GM12801 (cell line): ENCODE results near the gene LHPP.

Experiments
- TF ChIP-seq, protein P1 (sequence below): IDR thresholded peaks from one replicate; pipeline ENCODE4 v1.5.1; 2011; ENCODE audit warnings: control low read depth; ENCODE audit not compliant: insufficient read length; ENCODE audit errors: extremely low read depth

LHPP gene

DNA sequence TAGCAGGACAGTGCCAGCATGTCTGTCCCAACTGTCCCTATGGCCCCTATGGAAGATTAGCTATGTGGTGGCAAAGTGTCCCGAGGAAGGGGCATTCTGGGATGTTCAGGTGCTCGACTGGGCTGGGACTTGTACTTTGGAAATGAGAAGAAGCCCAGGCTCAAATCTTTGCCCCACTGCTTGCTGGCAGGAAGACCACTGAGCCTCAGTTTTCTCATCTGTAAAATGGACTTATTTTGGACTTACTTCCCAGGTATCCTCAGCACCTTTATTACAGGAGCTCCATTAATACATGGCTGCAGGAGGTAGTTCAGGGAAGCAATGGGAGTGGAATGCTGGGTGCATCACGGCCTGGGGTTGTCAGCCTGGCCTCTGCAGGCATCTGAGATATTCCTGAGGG lies 71.2 kb downstream of the LHPP start:
- TF ChIP-seq, protein P1, sequence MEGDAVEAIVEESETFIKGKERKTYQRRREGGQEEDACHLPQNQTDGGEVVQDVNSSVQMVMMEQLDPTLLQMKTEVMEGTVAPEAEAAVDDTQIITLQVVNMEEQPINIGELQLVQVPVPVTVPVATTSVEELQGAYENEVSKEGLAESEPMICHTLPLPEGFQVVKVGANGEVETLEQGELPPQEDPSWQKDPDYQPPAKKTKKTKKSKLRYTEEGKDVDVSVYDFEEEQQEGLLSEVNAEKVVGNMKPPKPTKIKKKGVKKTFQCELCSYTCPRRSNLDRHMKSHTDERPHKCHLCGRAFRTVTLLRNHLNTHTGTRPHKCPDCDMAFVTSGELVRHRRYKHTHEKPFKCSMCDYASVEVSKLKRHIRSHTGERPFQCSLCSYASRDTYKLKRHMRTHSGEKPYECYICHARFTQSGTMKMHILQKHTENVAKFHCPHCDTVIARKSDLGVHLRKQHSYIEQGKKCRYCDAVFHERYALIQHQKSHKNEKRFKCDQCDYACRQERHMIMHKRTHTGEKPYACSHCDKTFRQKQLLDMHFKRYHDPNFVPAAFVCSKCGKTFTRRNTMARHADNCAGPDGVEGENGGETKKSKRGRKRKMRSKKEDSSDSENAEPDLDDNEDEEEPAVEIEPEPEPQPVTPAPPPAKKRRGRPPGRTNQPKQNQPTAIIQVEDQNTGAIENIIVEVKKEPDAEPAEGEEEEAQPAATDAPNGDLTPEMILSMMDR: no peak

DNA sequence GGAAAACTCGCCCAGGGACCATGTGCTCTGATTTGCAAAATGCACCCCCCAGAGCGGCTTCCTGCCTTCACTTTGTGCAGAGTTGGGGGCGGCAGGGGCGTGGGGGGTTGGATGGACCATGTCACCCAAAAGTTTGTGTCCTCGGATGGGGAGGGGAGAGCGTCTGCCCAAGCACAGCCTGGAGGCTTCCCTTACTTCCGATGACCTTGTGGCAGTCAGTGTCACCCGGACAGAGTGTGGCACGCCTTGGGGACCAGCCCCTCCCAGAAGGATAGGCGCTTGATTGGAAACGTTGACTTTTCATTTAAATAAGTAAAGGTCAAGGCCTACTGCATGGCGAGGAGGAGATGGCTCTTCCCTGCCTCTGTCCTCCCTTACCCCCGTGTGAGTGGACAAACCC lies 71.6 kb downstream of the LHPP start:
- TF ChIP-seq, protein P1: no peak

DNA sequence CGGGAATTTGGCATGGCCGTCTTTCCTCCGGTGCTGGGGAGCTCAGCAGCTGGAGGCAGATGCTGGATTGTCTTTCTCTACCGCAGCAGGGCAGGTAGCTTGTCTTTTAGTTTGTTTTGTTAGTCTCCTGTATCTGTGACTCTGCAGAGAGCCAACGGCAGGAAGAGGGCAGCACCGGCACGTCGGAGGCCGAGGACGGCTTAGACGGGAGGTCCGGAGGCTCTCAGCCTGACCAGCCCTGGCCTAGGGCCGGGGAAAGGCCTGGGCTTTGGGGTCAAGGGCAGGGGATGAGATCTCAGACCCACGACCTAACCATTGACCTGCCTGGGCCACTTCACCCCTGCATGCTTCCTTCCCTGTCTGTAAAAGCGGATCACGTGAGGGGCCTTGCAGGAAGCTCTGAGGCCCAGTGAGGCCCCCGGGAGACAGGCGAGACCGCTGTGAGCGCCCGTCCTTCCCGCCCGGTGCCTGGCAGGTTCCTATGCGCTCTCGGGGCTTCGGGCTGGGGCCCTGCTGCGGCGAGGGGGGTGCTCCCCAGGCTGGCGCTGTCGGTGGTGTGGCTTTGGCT lies 72.7 kb downstream of the LHPP start:
- TF ChIP-seq, protein P1: no peak

DNA sequence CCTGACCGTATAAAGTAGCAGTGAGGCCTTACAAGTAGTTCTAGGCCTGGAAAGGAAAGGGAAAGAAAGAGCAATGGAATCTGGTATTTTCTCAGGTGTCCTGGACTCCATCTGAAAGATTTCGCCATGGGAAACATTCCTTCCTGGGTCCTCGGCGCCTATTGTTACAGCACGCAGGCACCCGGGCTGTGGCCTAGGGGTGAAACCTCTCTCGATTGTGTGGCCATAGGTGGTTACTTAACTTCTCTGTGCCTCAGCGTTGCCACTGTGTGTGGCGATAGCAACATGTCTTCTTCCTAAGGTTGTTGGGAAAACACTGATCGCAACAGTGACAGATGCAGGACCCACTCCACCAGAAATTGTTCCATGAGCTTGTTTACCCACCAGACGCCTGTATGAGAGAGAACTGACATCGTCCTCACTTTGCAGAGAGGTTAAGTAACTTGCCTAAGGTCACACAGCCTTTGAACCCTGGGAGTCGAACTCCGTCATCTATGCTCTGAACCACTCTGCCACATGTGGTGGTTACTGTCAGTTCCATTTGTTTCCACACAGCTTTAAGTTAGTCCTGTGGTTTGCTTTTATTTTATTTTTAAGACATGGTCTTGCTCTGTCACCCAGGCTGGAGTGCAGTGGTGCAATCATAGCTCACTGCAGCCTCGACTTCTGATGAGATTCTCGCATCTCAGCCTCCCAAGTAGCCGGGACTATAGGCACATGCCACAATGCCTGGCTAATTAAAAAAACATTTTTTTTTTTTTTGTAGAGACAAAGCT lies 73.4 kb downstream of the LHPP start:
- TF ChIP-seq, protein P1: no peak

DNA sequence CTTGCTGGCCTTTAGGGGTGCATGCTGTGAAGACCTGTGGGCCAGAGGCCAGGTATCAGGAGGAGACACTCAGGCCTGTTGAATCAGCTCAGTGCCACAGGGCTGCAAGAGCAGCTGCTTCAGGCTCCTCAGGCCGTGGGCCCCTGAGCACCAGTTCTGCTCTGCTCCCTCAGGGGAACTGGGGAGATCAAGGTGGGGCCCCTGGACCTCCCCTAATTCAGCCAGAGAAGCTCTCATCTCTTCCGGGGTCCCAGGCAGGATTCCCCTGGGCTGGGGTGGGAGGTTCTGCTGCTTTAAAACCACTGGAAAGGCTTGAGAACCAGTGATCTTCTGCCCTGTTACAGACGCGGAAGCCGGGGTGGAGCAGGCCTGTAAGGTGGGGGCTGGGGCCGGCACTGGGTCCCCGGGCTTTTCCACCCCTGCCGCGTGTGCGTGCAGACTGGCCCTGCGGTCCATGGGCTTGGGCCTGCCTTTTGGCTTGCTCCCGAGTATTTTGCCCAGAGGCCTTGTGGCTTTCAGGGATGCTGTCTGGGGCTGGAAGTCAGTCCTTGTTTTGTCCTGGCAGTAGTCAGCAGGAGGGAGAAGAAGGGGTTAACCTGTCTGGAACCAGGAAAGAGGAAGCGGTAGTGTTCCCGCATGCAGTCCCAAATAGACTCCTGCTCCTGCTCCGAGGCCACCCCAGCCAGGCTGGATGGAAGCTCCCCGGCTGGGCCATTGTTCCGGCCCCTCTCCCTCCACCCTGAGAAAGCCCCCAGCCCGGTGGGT lies 74.3 kb downstream of the LHPP start:
- TF ChIP-seq, protein P1: no peak

DNA sequence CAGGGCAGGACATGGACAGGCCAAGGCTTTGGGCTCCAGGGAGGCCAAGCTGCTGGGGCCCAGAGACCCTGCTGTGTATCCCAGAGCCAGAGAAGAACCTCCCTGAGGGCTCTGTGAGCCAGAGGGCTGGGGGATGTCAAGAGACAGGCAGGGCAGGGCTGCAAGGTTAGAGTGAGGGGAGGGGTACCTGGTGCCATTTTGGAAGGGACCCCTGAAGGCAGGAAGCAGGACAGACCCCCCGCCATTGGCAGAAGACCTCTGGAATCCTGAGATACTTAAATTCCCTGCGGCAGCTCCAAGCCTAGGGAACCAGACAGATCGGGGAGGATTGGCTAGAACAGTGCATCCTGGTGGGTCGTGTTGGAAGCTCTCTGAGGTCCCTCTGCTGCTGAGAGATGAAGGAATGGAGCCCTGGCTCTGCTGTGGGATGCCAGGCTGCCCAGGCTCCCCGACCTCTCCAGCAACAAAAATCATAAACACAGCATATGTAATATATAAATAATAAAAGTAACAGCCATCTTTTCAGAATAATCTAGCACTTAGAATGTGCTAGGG lies 75.0 kb downstream of the LHPP start:
- TF ChIP-seq, protein P1: no peak

DNA sequence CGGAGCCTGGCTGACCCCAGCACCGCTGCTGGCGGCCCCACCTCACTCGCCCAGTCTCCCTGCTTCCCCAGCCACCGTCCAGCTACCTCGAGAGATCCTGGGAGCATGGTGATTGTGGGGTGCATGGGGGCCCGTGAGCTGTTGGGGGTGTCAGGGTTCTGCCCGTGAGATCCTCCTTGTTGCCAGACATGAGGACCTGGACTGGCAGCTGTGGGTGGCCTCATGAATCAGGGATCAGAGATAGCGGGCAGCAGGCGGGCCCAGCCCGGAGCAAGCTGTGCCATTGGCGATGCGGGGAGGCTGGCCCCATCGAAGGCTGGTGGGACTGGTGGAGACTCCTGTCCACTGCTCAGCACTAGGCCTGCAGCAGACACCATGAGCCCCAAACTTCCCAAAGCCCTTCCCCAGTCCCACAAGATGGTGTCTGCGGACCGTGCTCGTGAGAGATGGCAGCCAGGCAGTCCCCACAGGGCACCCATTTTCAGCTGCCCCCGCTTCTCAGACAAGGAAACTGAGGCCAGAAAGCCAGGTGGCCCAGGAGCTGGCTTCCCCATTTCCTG lies 75.6 kb downstream of the LHPP start:
- TF ChIP-seq, protein P1: no peak
